NCI-H82 treated with DMSO at 0.1 percent for 48 hours (cell line): Measurements from ENCODE around the gene TRIP10.
A peak's percentile ranks its signal among the peaks of the same experiment; 100 is the strongest.
"Not testable (repeated sequence)": the region's sequence is repeated elsewhere in the genome, so short reads cannot be mapped to it uniquely, and the experiment has no call there.

ENCODE experiments used
- DNase-seq: peaks from one replicate; lab custom pipeline; 2025; ENCODE audit not compliant: unreplicated experiment; lab: John Stamatoyannopoulos, UW

The TRIP10 gene

DNA sequence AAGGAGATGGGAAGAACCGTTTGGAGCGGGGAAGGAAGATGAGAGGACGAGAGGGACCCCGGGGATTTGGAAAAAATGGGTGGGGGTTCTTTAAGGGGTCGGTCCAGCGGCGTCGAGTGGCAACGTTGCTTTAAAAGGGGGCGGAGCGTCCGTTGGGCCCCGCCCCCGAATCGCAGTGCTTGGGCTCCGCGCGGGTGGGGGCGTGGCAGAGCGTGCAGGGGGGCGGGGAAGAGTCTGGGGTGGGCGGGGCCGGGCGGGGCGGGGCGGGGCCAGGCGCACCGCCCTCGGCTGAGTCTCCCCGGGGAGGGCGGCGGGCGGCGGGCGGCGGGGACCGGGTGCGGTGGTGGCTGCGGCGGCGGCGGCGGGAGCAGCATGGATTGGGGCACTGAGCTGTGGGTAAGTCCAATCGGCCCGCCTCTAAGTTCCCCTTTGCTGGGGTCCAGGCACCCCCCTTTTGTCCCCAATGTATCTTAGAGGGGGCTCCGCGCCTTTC is at the start of gene TRIP10:
Gene TRIP10 (plus strand): TSS at position 291 of the 493 bp plus-strand sequence. CDS start 82 bp downstream, at position 373.
- DNase-seq, result peak; percentile 68

DNA sequence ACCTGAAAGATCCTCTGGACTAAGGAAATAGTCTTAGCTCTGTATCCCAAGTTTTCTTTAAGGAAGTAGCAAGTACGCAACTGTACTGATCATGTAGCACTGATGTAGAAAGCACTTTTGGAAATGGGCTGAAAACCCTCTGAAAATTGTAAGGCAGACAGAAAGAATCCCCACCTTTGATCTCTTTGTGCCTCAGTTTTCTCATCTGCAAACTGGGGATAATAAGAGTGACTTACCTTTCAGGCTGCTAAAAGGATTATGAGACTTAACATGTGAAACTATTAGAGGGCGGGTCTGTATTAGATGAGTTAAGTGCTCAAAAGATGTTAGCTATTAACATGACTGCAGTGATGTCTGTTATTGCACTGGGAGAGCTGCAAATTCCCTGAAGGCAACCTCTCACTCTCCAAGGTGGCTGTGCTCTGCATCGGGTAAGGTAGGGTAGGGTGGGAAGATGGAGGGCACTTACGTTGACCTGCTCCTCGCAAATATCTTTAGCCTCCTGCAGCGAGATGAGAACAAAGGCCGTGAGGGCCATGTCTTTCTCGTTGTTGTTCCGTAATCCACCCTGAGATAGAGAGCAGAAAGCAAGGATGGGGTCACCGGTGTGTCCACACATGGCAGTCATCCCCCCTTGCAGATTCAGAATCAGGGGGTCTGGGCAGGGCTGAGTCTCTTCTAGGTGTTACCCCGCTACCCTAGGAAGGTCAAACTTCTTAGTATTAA is 49.2 kb upstream of the TRIP10 start:
- DNase-seq, result no peak

DNA sequence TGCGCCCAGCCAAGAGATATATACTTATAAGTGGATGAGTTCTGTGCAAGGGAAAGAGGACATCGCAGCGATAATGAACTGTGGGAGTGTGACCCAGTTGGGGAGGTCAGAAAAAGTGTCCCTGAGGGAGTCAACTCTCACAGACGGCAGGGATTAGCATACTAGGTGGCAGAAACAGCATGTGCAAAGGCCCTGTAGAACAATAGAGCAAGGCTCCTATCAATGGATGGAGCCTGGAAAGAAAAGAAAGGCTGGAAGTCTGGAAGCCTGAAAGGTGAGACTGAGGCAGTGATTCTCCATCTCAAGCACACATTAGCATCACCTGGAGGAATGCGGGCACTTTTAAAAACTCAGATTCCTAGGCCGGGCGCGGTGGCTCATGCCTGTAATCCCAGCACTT is 48.1 kb upstream of the TRIP10 start:
- no peak for DNase-seq

- DNase-seq, result no peak
Observed at GRCh38 chr19:6692027-6692426, 47.5 kb upstream of the TRIP10 start.

GRCh38 chr19:6693056-6693471 is 46.4 kb upstream of the TRIP10 start:
- no peak for DNase-seq

GRCh38 chr19:6693681-6694080 is 45.8 kb upstream of the TRIP10 start:
- no peak for DNase-seq

- no peak for DNase-seq
Observed at GRCh38 chr19:6694147-6694815, 45.2 kb upstream of the TRIP10 start.

- no peak for DNase-seq
Observed at GRCh38 chr19:6696239-6696820, 43.1 kb upstream of the TRIP10 start.

- no peak for DNase-seq
Observed at GRCh38 chr19:6697291-6697690, 42.2 kb upstream of the TRIP10 start.

- no peak for DNase-seq
Observed at GRCh38 chr19:6699935-6700334, 39.5 kb upstream of the TRIP10 start.

DNA sequence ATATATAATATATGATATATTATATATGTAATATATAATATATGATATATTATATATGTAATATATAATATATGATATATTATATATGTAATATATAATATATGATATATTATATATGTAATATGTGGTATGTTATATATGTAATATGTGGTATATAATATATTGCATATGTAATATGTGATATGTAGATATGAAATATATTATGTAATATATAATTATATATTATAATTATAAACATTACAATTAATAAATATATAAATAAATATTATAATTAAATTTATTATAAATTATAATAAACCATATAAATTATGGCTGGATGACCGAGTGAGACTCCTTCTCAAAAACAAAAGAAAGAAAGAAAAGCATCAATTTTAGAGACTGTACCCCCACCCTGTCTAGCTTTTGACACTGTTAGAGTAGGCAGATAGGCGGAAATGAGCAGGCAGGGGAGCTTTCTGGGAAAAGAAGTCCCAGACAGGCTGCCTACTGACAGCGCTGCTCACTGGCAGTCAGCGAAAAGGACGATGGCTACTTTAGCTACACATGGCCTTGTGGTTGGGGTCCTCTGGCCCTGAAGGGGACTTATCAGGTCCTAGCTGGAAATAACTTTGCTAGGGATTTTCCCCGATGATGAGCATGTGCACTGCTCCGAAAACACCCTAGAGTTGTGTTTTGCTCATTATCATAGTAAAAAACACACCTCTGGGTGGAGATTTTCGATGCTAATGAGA is 38.7 kb upstream of the TRIP10 start:
- DNase-seq, result no peak

DNA sequence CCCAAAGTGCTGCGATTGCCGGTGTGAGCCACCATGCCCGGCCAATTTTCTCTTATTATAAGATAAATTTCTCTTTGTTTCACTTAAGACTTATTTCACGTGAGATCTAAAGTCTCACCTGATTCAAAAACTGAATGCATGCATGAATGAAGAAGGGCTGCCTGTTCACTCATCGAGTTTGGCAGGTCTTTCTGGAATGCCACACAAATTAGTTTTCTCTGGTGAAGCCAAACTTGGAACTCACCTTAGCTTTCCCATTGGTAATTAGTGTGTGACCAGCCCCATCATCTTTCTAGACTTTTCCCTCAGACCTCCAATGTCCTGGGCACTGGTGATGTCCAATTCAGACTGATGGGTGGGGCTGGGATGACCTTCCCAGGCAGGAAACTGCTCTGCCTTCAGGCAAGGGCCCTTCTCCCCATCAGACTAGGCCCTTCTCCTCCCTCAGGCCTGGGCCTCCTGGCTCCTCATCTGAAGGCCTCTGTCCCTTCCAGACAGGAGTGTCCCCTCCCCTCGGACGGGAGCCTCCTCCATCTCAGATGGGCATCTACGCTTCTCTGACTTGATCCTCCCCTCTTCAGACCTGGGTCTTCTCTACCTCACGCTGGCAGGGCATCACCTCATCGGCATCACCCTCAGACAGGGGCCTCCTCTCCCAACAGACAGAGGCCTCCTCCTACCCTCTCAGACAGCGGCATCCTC is 33.4 kb upstream of the TRIP10 start:
- no peak for DNase-seq

DNA sequence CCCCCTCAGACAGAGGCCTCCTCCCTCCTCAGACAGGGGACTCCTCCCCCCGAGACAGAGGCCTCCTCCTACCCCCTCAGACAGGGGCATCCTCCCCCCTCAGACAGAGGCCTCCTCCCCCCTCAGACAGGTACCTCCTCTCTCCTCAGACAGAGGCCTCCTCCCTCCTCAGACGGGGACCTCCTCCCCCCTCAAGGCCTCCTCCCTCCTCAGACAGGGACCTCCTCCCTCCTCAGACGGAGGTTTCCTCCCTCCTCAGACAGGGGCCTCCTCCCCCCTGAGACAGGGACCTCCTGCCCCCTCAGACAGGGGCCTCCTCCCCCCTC is 32.9 kb upstream of the TRIP10 start:
- no peak for DNase-seq

GRCh38 chr19:6707011-6707657 is 32.3 kb upstream of the TRIP10 start:
- no peak for DNase-seq

DNA sequence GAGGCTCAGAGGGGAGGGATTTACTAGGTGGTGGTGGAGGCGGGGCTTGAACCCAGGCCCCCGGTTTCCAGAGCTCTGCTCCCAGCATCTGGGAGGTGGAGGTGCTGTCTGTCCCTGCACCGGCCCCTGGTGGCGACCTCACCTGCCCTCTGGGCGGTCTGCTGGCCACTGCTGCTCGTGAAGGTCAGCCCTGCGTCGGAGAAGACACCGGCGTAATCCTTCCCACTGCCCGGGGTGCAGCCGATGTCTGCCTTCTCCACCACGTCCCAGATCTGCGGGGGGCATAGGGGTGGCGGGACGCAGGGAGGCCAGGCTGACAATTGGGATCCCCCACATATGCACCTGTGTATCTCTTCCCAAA is 31.8 kb upstream of the TRIP10 start:
- DNase-seq, result no peak

GRCh38 chr19:6708346-6708745 is 31.1 kb upstream of the TRIP10 start:
- no peak for DNase-seq

GRCh38 chr19:6708913-6709312 is 30.6 kb upstream of the TRIP10 start:
- not testable (repeated sequence) for DNase-seq

DNA sequence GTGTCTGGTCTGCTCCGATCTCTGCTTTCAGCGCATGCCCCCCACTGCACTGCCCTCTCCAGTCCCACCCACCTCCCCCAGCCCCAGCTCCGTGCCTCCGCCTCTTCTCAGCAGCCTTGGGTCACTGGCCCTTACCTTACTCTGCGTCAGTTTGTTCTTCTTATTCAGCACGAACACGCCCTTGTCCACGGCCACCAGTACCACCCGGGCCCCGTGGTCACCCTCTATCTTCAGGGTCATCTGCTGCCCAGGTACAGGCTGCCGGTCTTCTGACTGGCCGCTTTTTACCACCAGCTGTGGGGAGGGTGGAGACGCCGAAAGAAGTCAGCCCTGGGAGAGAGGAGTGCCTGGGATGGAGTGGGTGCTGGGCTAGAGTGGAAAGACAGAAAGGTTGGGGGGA is 29.9 kb upstream of the TRIP10 start:
- DNase-seq, result no peak

- DNase-seq, result no peak
Observed at GRCh38 chr19:6710273-6711077, 29.0 kb upstream of the TRIP10 start.

GRCh38 chr19:6711078-6711361 is 28.5 kb upstream of the TRIP10 start:
- DNase-seq, result peak; percentile 26
